Activated naive CD4-positive, alpha-beta T cell treated with Interleukin-2 at 50 U/mL for 16 hours (primary cell): ENCODE data around the gene NPW.

ENCODE experiments used
- DNase-seq: peaks from one replicate; pipeline ENCODE4 v3.0.0-alpha.2; 2020

NPW gene

DNA sequence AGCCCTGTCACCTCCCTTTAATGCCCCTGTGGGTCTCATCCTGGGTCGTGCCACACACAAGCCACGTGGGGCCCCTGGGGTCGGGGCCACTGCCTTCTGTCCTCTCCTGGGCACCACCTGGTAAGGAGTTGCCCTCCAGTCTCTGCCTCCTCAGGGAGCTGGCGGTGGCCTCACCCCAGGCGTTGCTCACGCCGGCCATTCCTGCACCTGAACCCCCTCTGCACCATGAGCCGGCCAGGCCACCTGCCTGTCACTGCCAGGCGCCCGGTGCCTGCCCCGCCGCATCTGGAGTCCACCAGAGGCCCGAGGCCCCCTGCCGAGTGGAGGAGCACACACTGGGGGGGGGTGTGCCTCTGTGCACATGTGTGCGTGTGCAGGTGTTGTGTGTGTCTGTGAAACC lies 17.5 kb downstream of the NPW start:
- DNase-seq: no peak

DNA sequence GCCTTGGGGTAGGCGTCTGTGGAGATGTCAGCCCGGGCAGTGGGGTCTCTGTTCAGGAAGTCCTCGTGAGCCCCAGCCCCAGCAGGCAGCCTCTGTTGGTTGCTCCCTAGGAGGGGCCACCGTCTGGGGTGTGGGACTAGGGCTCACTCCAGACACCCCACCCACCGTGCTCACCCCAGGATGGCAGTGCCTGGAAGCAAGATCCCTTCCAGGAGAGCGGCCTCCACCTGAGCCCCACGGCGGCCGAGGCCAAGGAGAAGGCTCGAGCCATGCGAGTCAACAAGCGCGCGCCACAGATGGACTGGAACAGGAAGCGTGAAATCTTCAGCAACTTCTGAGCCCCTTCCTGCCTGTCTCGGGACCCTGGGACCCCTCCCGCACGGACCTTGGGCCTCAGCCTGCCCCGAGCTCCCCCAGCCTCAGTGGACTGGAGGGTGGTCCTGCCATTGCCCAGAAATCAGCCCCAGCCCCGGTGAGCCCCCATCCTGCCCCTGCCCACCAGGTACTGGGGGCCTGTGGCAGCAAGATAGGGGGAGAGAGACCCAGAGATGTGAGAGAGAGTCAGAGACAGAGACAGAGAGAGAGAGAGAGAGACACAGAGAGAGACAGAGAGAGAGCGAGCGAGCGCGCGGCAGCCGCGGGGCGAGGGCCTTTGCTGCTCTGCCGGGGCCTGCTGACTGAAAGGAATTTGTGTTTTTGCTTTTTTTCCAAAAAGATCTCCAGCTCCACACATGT lies 18.2 kb downstream of the NPW start:
- no peak for DNase-seq

GRCh38 chr16:2038382-2039231 lies 19.0 kb downstream of the NPW start:
- no peak for DNase-seq

GRCh38 chr16:2039274-2040031 lies 19.9 kb downstream of the NPW start:
- DNase-seq: no peak

GRCh38 chr16:2040041-2040786 lies 20.6 kb downstream of the NPW start:
- no peak for DNase-seq

DNA sequence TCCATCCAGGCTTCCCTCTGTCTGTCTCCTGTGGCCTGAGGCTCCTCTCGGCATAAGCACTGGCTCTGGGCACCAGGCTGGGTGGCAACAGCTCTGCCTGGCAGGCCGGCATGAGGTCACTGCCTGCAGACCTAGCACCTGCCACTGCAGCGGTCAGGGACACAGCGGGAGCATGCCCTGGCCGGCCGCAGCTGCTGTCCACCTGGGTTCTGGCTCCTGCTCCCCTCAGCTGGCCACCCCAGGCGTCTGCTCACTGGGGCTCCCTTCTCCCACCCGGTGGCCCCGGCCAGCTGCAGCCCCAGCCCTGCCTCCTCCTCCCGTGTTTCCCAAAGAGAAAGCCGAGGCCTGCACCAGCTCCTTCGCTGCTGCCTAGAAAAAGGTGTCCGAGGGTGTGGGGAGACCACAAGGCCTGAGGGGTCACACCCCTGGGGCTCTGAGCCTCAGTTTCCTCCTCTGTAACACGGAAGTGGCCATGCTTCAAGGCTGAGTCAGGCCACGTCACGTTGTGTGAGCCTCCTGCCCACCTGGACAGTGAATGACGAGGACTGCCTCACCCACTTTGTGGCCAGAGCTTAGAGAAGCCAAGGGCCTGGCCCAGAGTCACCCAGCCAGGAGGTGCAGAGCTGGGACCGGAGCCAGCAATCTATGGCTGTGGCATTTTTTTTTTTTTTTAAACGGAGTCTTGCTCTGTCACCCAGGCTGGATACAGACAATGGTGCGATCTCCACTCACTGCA lies 21.4 kb downstream of the NPW start:
- no peak for DNase-seq

DNA sequence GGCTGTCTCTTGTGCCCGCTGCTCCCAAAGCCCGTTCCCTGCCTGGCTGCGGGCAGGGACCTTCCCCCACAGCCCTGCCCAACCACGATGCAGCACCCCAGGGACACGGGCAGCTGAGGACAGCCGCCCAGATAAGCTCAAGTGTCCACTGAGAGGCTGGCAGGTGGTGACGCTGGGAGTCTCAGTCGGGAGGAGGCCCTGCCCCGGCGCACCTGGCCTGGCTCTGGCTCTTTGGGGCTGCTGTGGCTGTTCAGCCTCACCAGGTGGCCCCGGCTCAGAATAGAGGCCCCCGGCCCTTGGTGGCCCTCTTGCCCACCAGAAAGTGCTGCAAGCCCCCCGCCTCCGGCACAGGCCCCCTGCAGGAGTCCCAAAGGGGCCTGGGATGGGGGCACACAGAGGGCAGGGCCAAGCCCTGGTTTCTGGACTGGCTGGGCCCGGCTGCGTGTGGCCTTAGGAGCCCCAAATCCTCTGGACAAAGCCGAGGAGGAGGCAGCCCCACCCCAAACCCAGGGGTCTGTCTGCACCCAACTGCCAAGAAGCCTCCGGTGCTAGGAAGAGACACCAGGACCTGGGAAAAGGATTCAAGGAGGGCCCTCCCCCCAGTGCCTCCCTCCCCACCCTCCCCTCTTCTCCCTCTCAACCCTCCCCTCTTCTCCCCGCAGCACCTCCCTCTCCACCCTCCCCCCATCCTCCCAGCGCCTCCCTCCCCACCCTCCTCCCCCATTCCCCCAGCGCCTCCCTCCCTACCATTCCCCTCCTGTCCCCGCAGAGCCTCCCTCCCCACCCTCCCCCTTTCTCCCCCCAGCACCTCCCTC lies 22.8 kb downstream of the NPW start:
- no peak for DNase-seq

- no peak for DNase-seq
Measured at GRCh38 chr16:2042986-2043666, 23.5 kb downstream of the NPW start.

GRCh38 chr16:2043667-2044451 lies 24.3 kb downstream of the NPW start:
- DNase-seq: no peak

- DNase-seq: no peak
Measured at GRCh38 chr16:2044541-2044940, 25.0 kb downstream of the NPW start.

- no peak for DNase-seq
Measured at GRCh38 chr16:2045965-2046892, 26.6 kb downstream of the NPW start.

GRCh38 chr16:2046893-2047329 lies 27.3 kb downstream of the NPW start:
- DNase-seq: no peak

GRCh38 chr16:2047330-2048115 lies 27.9 kb downstream of the NPW start, which contains the start of the genes NTHL1 and TSC2:
Gene NTHL1 (minus strand): TSS chr16:2047834. CDS start chr16:2047823, 11 bp downstream.
Gene TSC2 (plus strand): TSS chr16:2047985. CDS start chr16:2048616, 631 bp downstream.
- DNase-seq: peak; percentile 95

- no peak for DNase-seq
Measured at GRCh38 chr16:2048116-2048543, 28.5 kb downstream of the NPW start.

GRCh38 chr16:2053211-2053610 lies 33.6 kb downstream of the NPW start:
- no peak for DNase-seq

DNA sequence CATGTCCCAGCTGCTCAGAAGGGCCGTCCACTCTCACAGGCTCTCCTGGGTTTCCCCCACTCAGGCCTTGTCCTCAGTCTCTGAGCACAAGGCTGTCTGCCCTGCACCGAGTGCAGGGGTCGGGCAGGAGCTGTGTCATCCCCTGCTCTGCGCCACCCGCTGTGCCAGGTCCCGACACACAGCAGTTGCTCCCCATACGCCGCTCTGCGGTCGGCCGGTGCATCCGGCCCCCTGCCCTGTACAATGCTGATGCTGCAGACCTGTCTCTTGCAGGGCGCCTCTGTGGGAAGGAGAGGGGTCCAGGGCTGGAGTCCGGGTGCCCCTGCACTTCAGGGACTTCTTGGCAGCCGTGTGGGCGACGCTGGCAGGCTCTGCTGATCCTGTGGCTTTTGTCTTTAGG lies 34.3 kb downstream of the NPW start:
- DNase-seq: no peak

- no peak for DNase-seq
Measured at GRCh38 chr16:2054543-2055245, 35.1 kb downstream of the NPW start.
